Glutamatergic neuron (in vitro differentiated cells): ENCODE measurements around the gene AP1M1. TPM values are rescaled to one million over a fixed set of nuclear protein-coding genes. Genes with fewer than 3 reads are reported as not detected.

Experiments
- DNase-seq: peaks from one replicate; pipeline ENCODE4 v3.0.0; 2022
- H3K27ac Mint-ChIP-seq: one replicate; pipeline ENCODE4 v1.8.0; 2020; ENCODE audit warnings: mild to moderate bottlenecking, mixed read lengths, inconsistent platforms; ENCODE audit not compliant: unreplicated experiment
- H3K27me3 Mint-ChIP-seq: one replicate; pipeline ENCODE4 v1.8.0; 2020; ENCODE audit warnings: mild to moderate bottlenecking, moderate library complexity, mixed read lengths, inconsistent platforms; ENCODE audit not compliant: unreplicated experiment
- H3K36me3 Mint-ChIP-seq: one replicate; pipeline ENCODE4 v1.8.0; 2020; ENCODE audit warnings: mild to moderate bottlenecking, mixed read lengths, inconsistent platforms; ENCODE audit not compliant: unreplicated experiment
- H3K4me1 Mint-ChIP-seq: one replicate; pipeline ENCODE4 v1.8.0; 2020; ENCODE audit warnings: mild to moderate bottlenecking, low read depth, mixed read lengths, inconsistent platforms; ENCODE audit not compliant: unreplicated experiment
- H3K4me3 Mint-ChIP-seq: one replicate; pipeline ENCODE4 v1.8.0; 2020; ENCODE audit warnings: mild to moderate bottlenecking, mixed read lengths, inconsistent platforms; ENCODE audit not compliant: unreplicated experiment
- H3K9me3 Mint-ChIP-seq: one replicate; pipeline ENCODE4 v1.8.0; 2020; ENCODE audit warnings: mild to moderate bottlenecking, moderate library complexity, mixed read lengths, inconsistent platforms; ENCODE audit not compliant: unreplicated experiment
- total RNA-seq: library from RNA; stranded (reverse); fragmentation: NEBNext Ultra II Directional; extraction: Animal tissue kit (Norgen Biotek cat#: 25700); gene quantifications from one replicate; pipeline ENCODE4 v1.2.1, GENCODE V29; 2021; ENCODE audit not compliant: unreplicated experiment
- TF ChIP-seq, protein P1 (sequence below): fragments of 200-600 bp; sonication (generic); IDR thresholded peaks from one replicate; pipeline ENCODE4 v1.5.0; 2021; ENCODE audit not compliant: partially characterized antibody, unreplicated experiment

Gene AP1M1
- total RNA-seq, 1 donor from 2014 or later, result 87.6 TPM

DNA sequence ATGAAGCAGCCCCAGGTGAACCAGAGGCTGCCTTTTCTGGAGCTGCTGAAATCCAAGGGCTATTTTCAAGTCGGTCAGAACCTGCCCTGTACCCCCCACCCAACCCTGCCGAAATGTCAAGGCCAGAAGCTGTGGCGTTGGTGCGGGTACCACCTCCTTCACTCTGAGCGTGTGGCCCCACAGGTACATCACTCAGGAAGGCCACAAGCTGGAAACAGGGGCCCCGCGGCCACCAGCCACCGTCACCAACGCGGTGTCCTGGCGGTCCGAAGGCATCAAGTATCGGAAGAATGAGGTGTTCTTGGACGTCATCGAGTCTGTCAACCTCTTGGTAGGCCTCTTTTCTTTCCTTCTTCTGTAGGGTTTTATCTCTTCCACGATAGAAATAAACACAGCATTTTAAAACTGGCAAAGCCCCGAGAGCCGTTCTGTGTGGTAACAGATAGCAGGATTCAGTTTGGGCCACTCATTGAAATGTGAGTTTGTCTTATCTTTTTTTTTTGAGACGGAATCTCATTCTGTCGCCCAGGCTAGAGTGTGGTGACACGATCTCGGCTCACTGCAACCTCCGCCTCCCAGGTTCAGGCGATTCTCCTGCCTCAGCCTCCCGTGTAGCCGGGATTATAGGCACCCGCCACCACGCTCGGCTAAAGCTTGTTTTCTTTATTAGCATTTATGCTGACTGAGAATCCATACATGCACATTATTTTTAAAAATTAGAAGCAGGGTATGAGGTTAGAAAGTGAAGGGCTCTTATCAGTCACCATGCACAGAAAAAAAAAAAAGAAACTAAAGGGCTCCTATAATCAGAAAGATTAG, 11.3 kb downstream of the AP1M1 start:
- Mint-ChIP-seq H3K4me1 (no peaks in the 10 kb centered on the region), H3K4me3 (no peak overlapping the region), H3K27ac (no peak overlapping the region), H3K36me3 (peaks cover 19% of the 10 kb centered on the region), H3K27me3 (no peaks in the 10 kb centered on the region), H3K9me3 (peaks cover 3% of the 10 kb centered on the region)
- TF ChIP-seq, protein P1, sequence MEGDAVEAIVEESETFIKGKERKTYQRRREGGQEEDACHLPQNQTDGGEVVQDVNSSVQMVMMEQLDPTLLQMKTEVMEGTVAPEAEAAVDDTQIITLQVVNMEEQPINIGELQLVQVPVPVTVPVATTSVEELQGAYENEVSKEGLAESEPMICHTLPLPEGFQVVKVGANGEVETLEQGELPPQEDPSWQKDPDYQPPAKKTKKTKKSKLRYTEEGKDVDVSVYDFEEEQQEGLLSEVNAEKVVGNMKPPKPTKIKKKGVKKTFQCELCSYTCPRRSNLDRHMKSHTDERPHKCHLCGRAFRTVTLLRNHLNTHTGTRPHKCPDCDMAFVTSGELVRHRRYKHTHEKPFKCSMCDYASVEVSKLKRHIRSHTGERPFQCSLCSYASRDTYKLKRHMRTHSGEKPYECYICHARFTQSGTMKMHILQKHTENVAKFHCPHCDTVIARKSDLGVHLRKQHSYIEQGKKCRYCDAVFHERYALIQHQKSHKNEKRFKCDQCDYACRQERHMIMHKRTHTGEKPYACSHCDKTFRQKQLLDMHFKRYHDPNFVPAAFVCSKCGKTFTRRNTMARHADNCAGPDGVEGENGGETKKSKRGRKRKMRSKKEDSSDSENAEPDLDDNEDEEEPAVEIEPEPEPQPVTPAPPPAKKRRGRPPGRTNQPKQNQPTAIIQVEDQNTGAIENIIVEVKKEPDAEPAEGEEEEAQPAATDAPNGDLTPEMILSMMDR, result no peak
- DNase-seq, result no peak

DNA sequence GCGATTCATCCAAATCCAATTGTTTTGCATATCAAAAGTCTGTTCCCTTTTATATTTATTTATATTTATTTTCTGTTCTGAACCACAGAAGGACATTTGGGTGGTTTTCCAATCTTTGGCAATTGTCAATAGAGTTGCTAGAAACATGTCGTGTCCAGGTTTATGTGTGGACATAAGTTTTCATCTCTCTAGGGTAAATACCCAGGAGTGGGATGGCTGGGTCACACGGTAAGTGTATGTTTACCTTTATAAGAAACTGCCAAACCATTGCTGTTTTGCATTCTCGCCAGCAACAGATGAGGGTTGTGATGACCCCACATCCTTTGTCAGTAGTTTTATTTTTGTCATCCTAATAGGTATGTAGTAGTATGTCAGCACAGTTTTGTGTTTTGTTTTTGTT, 12.5 kb downstream of the AP1M1 start:
- TF ChIP-seq, protein P1, result no peak
- Mint-ChIP-seq H3K36me3 (peaks cover 19% of the 10 kb centered on the region), H3K4me3 (no peak overlapping the region), H3K9me3 (peaks cover 3% of the 10 kb centered on the region), H3K27ac (no peak overlapping the region), H3K27me3 (no peaks in the 10 kb centered on the region), H3K4me1 (no peaks in the 10 kb centered on the region)
- DNase-seq, result no peak

DNA sequence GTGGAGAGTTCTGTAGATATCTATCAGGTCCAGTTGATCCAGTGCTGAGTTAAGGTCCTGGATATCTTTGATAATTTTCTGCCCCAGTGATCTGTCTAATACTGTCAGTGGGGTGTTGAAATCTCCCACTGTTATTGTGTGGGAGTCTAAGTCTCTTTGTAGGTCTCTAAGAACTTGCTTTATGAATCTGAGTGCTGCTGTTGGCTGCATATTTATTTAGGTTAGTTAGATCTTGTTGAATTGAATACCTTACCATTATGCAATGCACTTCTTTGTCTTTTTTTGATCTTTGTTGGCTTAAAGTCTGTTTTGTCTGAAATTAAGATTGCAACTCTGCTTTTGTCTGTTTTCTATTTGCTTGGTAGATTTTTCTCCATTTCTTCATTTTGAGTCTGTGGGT, 15.4 kb downstream of the AP1M1 start:
- no peak overlapping the region for H3K4me3 Mint-ChIP-seq
- H3K9me3 Mint-ChIP-seq, result no peaks in the 10 kb centered on the region
- TF ChIP-seq, protein P1, result no peak
- DNase-seq, result no peak
- H3K4me1 Mint-ChIP-seq, result no peaks in the 10 kb centered on the region
- H3K27me3 Mint-ChIP-seq, result peaks cover 2% of the 10 kb centered on the region
- H3K27ac Mint-ChIP-seq, result no peak overlapping the region
- peaks cover 27% of the 10 kb centered on the region for H3K36me3 Mint-ChIP-seq

DNA sequence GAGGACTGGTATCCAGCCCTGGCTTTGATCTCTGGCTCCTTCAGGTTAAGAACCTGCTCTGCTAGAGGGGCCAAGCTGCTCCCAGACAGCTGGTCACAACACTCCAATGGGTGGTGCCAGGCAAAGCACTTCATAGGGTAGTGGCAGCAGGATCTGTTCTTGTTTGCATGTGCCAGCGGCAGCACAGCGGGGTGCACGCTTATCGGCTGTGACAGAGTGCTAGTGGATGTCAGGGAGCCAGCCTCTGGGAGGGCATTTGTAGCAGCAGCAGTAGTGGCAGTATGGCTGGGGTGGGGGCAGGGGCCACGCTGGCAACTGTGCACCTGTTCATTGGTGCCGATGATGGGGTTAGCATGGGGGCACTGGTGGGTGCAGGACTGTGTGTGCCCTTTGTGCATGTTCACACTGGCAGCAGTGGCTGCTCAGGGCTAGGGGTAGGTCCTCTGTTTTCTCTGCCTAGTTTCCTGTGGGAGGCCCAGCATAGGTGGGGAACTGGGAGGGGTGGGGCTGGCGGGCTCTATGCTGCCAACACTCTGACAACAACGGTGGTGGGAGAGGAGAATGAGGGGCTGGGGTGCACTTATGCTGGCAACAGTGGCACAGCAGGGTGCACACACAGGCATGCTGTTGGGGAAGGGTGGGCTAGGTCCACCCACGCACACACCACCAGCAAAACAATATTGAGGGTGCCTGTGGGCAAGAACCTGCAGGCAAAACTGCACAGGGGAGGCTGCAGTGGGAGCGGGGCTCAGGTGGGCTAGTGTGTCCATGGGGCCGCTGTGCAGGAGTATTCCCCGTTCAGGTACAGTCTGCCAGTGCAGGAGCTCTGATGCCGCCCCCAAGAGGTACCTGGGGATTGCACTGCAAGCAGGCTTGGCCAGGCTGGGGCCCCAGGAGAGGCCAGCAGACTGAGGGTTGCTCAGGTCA, 19.3 kb downstream of the AP1M1 start:
- no peak for DNase-seq
- TF ChIP-seq, protein P1, result no peak
- Mint-ChIP-seq H3K4me1 (no peaks in the 10 kb centered on the region), H3K36me3 (peaks cover 48% of the 10 kb centered on the region), H3K4me3 (no peak overlapping the region), H3K9me3 (peaks cover 4% of the 10 kb centered on the region), H3K27ac (no peak overlapping the region), H3K27me3 (peaks cover 4% of the 10 kb centered on the region)
